GM12878 (cell line): ENCODE measurements around the gene FUT8. TPM values are rescaled to one million over a fixed set of nuclear protein-coding genes. Genes with fewer than 3 reads are reported as not detected.

ENCODE experiments used
- ATAC-seq: fragments of 200-7000 bp; cut with Tn5 transposase; 3 replicates; pipeline ENCODE4 v1.9.1; 2020; ENCODE audit warnings: mild to moderate bottlenecking, moderate library complexity
- BruUV-seq: library from RNA; stranded (reverse); fragments of 400-500 nt; replicated peaks from 2 replicates; lab custom pipeline; 2021; lab: Mats Ljungman, UMichigan
- CTCF ChIA-PET: fragments of 300-600 bp; sonication (Branson Sonifier 250); formaldehyde crosslinking; extraction: SDS; loops from one replicate; lab custom pipeline; 2021; ENCODE audit warnings: inconsistent platforms; lab: Yijun Ruan, JAX
- POLR2A ChIA-PET: fragments of 350-600 bp; formaldehyde crosslinking; extraction: SDS; loops from one replicate; lab custom pipeline; 2021; ENCODE audit warnings: inconsistent platforms; lab: Charles Lee
- RAD21 ChIA-PET: fragments of 300-600 bp; sonication (Branson Sonifier 250); formaldehyde crosslinking; loops from one replicate; lab custom pipeline; 2023; ENCODE audit warnings: antibody characterized with exemption; ENCODE audit not compliant: unreplicated experiment; lab: Charles Lee
- SMC1A ChIA-PET: fragments of 300-600 bp; sonication (Branson Sonifier 250); formaldehyde crosslinking; loops from one replicate; lab custom pipeline; 2023; ENCODE audit not compliant: unreplicated experiment, uncharacterized antibody; lab: Charles Lee
- DNase-seq: peaks from one replicate; pipeline ENCODE4 v3.0.0-alpha.2; 2011; ENCODE audit warnings: low read depth, low spot score
- FAIRE-seq: peaks from 3 replicates; lab custom pipeline; 2011; peaks lifted over from hg19 to GRCh38; lab: Jason Lieb, UNC
- H2AFZ ChIP-seq: 2 replicates; pipeline ENCODE4 v1.6.0; 2011; ENCODE audit warnings: low read depth, low read length, control low read depth; ENCODE audit not compliant: control insufficient read depth
- H3K27ac ChIP-seq: 2 replicates; pipeline ENCODE4 v1.5.1; 2011; ENCODE audit warnings: control low read depth; ENCODE audit not compliant: control insufficient read depth, insufficient read depth
- H3K27me3 ChIP-seq, 2 experiments: replicated peaks in 1 of 2; 2 replicates each; pipeline versions ENCODE4 v1.6.0 to v1.6.1; 2011; ENCODE audit warnings: low read length in 1 of 2; ENCODE audit not compliant: control insufficient read depth in 2 of 2, insufficient read depth in 2 of 2
- H3K36me3 ChIP-seq, 2 experiments: 2 replicates each; pipeline ENCODE4 v1.5.1; 2011; ENCODE audit warnings: low read length in 1 of 2; ENCODE audit not compliant: control insufficient read depth in 2 of 2, insufficient read depth in 2 of 2
- H3K4me1 ChIP-seq: 2 replicates; pipeline ENCODE4 v1.6.1; 2011; ENCODE audit warnings: mild to moderate bottlenecking, low read length, moderate library complexity, mixed read lengths; ENCODE audit not compliant: control insufficient read depth, insufficient read depth
- H3K4me2 ChIP-seq: 2 replicates; pipeline ENCODE4 v1.6.0; 2011; ENCODE audit warnings: control low read depth; ENCODE audit not compliant: control insufficient read depth, insufficient read depth
- H3K4me3 ChIP-seq: fragments of 200-600 bp; sonication (generic); 2 replicates; pipeline ENCODE4 v1.5.1; 2016
- H3K79me2 ChIP-seq: 2 replicates; pipeline ENCODE4 v1.6.0; 2011; ENCODE audit warnings: low read length; ENCODE audit not compliant: control insufficient read depth, insufficient read depth
- H3K9ac ChIP-seq: 2 replicates; pipeline ENCODE4 v1.8.0; 2011; ENCODE audit warnings: low read length, control low read depth, mixed read lengths; ENCODE audit not compliant: control insufficient read depth, insufficient read depth
- H3K9me3 ChIP-seq: replicated peaks from 3 replicates; pipeline ENCODE4 v1.5.1; 2011; ENCODE audit warnings: mild to moderate bottlenecking, low read length; ENCODE audit not compliant: control insufficient read depth, insufficient read depth
- H4K20me1 ChIP-seq: 2 replicates; pipeline ENCODE4 v1.6.0; 2011; ENCODE audit not compliant: control insufficient read depth, insufficient read depth
- BCLAF1 ChIP-seq: fragments of 450-650 bp; IDR thresholded peaks from 2 replicates; pipeline ENCODE4 v1.6.1; 2017; ENCODE audit warnings: antibody characterized with exemption, mild to moderate bottlenecking, moderate library complexity
- CBX3 ChIP-seq: fragments of 200-600 bp; sonication (generic); IDR thresholded peaks from 2 replicates; pipeline ENCODE4 v1.6.1; 2016; ENCODE audit warnings: low read depth, borderline replicate concordance
- CREB1 ChIP-seq: IDR thresholded peaks from 2 replicates; pipeline ENCODE4 v1.6.1; 2012; ENCODE audit warnings: low read depth, mild to moderate bottlenecking, inconsistent platforms
- EGR1 ChIP-seq, 2 experiments: IDR thresholded peaks; 1 replicate in 1 of 2; 2 replicates in 1 of 2; pipeline ENCODE4 v1.6.1; 2011 to 2012; ENCODE audit warnings: low read depth in 2 of 2, low read length in 2 of 2, borderline replicate concordance in 1 of 2, mild to moderate bottlenecking in 1 of 2, moderate library complexity in 1 of 2
- MTA2 ChIP-seq: fragments of 450-650 bp; IDR thresholded peaks from 2 replicates; pipeline ENCODE4 v1.6.1; 2016; ENCODE audit warnings: low read depth, mild to moderate bottlenecking, moderate library complexity
- SIX5 ChIP-seq: IDR thresholded peaks from 2 replicates; pipeline ENCODE4 v1.6.1; 2011; ENCODE audit warnings: mild to moderate bottlenecking, low read depth, low read length, moderate library complexity; ENCODE audit not compliant: severe bottlenecking
- ZNF207 ChIP-seq: fragments of 450-650 bp; IDR thresholded peaks from 2 replicates; pipeline ENCODE4 v1.6.1; 2014; ENCODE audit warnings: antibody characterized with exemption, mild to moderate bottlenecking, borderline replicate concordance
- WGBS: methylation state at CpG from one replicate; pipeline ENCODE4 v1.1.6; 2016; ENCODE audit warnings: low lambda C conversion rate; ENCODE audit not compliant: insufficient replicate concordance, insufficient coverage; ENCODE audit errors: missing lambda C conversion rate; 5-methylcytosine and 5-hydroxymethylcytosine counted together
- in situ Hi-C: fragments of 300-500 bp; cut with MboI; formaldehyde crosslinking; loops from 9 replicates; pipeline ENCODE4 v1.14.3; 2018; ENCODE audit warnings: mixed read lengths
- intact Hi-C: fragments of 100-400 bp; cut with micrococcal nuclease; formaldehyde crosslinking; loops from one replicate; pipeline ENCODE4 v1.14.2; 2022; ENCODE audit not compliant: unreplicated experiment
- polyA plus RNA-seq, 11 experiments: library from polyadenylated mRNA; depleted of rRNA in 4 of 11; unstranded in 6 of 11; stranded (reverse) in 5 of 11; fragments of >200 nt; fragmentation: Nextera tagmentation in 4 of 11; fragmentation: Illumina TruSeq in 1 of 11; extraction: Ambion mirVana in 4 of 11; extraction: Trizol in 1 of 11; gene quantifications; 1 replicate in 1 of 11; 2 replicates in 10 of 11; pipeline versions ENCODE4 v1.2.1 to v1.2.3, GENCODE V29; 2011 to 2016; ENCODE audit warnings: inconsistent platforms in 2 of 11, missing spikeins in 2 of 11, low read depth in 1 of 11
- total RNA-seq, 4 experiments: library from RNA; depleted of rRNA in 3 of 4; stranded (reverse); fragments of >200 nt in 3 of 4; fragmentation: Illumina TruSeq in 1 of 4; extraction: Trizol in 1 of 4; gene quantifications; 2 replicates each; pipeline versions ENCODE4 v1.2.1 to v1.2.3, GENCODE V29; 2013 to 2021

FUT8 gene
- total and polyA plus RNA-seq, 10 of the 15 experiments (the other 5 are each of a cell fraction or from before 2014, with no cell fraction given) = 21.3 to 106 (median 66.3) TPM

GRCh38 chr14:65704437-65704836, 291.9 kb downstream of the FUT8 start:
- no peaks in the 10 kb centered on the region; the same call in 1 of the 2 replicates for H3K79me2 ChIP-seq
- no peak overlapping the region for H2AFZ ChIP-seq
- SMC1A ChIA-PET = interaction anchor here (1.0 to 1.2 kb wide), 2 partner anchors 64 to 290 kb away, joined by 3 read pairs; no protein-coding TSS in a partner anchor
- FAIRE-seq (no peak), ATAC-seq (no peak), DNase-seq (no peak)
- CTCF ChIA-PET = no interaction called here
- H3K9ac ChIP-seq = no peak overlapping the region
- H3K9me3 ChIP-seq = no peaks in the 10 kb centered on the region
- WGBS = 19% methylated on average over 2 of the region's 2 CpGs
- POLR2A ChIA-PET = no interaction called here
- TF ChIP-seq EGR1 (IDR thresholded peaks at IDR 0.05; ENCODE audit: borderline replicate concordance in 1 of 2, low read depth in 2 of 2, low read length in 2 of 2) (no peak), BCLAF1 (no peak), MTA2 (no peak), CREB1 (no peak), SIX5 (no peak), CBX3 (no peak), ZNF207 (no peak)
- no peak overlapping the region for H3K4me3 ChIP-seq
- no peak overlapping the region for H3K27ac ChIP-seq
- H3K4me2 ChIP-seq = no peak overlapping the region
- in situ Hi-C loops (no loop called here), intact Hi-C loops (no loop called here)
- H3K4me1 ChIP-seq = no peaks in the 10 kb centered on the region
- H4K20me1 ChIP-seq = no peaks in the 10 kb centered on the region
- BruUV-seq = no TSS peak
- RAD21 ChIA-PET = no interaction called here
- H3K27me3 ChIP-seq = no peaks in the 10 kb centered on the region
- H3K36me3 ChIP-seq = peaks cover 0 to 7% of the 10 kb centered on the region in 2 experiments; a peak in 1 of 4 replicates
